ENCODE data around the gene LRRC74B. TPM values are rescaled to one million over a fixed set of nuclear protein-coding genes. Genes with fewer than 3 reads are reported as not detected.
A peak's percentile ranks its signal among the peaks of the same experiment; 100 is the strongest.

The LRRC74B gene
- total RNA-seq, 1 donor from 2014 or later, result not detected

DNA sequence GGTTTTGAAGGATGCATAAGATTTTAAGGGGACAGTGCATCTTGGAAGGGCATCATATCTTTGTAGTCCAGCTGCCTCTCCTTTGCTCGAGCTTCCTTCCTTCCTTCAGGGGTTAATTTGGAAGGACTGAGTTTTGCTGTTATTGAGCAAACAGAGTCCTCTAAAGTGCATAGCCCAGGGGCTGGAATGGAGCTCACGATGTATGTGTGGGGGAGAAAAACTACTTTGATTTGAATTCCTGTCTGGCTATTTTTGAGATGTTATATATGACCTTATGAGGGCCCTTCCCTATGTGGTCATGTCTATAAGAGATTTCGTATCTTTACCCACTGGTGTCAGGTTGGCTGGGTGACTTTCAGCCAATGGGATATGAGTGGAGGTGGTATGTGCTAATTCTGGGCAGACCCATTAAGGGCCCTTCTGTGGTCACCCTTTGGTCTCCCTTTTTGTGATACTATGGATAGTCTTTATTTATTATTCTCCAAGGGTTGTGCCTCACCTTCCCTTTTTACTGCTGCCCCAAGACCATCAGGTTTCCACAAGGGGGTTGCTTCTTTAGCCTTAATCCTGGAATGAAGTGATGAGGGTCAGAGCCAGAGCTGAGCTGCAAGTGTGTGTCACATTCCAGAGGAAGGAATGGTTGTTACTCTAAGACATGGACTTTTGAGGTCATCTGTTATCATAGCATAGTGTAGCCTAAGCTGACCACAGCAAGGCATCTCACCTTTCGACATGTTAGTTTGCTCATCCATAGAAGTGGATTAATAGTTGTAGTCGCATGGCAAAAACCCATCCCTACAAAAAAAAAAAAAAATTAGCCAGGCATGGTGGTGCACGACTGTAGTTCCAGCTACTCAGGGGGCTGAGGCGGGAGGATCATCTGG, 54.6 kb downstream of the LRRC74B start:
- DNase-seq (ENCODE audit: low spot score), result no peak
- no peak for ATAC-seq

DNA sequence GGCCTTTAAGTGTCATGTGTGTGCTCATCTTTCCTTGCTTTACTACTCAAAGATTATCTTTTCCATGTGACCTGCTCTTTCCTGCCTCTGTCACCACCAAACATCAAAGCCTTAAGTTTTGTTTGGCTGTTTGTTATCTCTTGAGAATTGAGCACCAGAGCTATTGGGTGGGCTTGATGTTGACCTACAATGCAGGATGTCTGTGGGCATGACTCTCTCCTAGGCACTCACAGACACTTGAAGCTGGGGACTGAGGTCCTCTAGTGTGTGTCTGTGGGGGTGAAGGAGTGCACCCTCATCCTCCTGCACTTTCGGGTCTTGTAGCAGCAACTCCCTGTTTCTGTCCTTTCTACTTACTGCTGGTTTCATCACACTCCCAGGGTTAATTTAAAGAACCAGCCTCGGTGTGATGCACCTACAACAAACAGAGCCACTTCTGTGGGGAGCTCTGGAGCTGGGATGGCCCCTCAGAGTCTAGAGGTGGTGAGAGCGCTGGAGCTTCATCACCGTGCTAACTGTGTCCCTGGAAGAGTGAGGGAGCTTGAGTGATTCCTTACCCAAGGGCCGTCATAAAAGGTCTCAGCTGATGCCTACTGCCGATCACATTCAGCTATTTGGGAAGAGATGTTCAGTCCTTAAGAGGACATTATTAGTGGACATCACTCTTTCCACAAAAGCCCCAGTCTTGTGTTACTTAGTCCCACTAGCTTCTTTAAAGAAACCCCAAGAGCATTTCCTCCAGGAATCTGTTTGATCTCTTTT, 56.3 kb downstream of the LRRC74B start:
- DNase-seq (ENCODE audit: low spot score), result no peak
- no peak for ATAC-seq

DNA sequence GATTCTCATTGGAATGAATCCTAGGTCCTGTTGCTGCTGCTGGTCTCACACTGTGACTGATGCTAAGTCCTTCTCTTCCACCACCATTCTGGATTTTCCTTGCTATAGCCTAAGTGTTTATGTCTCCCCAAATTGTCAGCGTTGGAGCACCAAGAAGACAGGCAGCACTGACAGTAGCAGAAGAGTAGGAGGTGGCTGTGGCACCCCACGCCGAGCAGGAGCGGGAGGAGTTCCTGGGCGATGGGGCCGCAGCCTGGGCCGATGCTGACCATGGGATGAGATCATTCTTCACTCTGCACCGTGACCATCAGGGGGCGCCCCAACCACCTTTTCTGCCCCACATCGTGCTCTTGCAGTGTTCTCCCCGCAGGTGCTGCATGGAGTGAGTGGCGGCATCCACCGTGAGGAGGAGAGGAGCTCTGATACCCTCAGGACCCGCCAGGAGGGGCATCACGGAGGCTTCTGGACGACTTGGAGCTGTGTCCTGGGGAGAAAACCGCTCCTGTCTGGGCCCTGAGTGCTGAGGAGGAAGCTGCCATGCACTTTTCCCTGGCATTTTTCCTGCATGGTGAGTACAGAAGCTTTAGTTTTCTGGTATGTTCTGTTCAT, 57.0 kb downstream of the LRRC74B start:
- peak; percentile 100 for ATAC-seq
- DNase-seq (ENCODE audit: low spot score), result peak; percentile 74

DNA sequence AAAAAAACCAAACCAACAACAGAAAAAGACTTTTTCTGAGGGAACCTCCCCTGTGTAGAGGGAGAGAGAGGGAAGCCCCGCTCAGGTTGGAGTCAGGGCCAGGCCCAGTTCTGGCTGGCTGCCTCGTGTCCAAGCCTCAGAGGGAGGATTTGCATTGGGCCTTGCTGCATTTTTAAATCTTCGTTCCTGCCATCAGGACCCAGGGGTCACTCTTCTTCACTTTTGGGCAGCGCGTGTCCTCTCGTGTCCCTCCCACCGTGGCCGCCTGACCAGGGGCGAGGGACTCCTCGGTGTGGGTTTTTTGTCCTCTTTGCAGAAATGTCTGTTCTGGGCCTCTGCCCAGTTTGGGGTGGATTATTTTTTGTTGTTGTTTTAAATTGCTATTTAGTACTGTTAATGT, 57.9 kb downstream of the LRRC74B start:
- DNase-seq (ENCODE audit: low spot score), result no peak
- no peak for ATAC-seq

DNA sequence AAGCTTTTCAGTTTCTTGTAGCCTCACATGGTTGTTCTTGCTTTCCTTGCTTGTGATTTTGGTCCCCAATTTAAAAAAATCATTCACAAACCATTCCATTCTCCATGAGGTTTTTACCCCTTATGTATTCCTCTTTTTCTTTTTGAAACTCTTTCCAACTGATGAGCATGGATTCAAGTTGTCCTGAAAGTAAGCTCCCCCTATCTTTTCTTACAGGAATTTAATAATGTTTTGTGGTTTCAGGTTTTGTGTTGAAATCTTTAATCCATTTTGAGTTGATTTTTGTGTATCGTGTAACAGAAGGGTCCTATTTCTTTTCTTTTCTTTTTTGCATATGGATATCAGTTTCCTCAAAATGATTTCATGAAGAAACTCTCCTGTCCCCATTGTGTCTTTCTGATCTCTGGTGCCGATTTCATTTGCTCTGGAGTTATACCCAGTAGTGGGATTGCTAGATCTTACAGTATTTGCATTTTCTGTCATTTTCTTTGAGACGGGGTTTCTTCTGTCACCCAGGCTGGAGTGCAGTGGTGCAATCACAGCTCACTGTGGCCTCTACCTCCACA, 58.5 kb downstream of the LRRC74B start:
- no peak for DNase-seq (ENCODE audit: low spot score)
- ATAC-seq, result no peak

DNA sequence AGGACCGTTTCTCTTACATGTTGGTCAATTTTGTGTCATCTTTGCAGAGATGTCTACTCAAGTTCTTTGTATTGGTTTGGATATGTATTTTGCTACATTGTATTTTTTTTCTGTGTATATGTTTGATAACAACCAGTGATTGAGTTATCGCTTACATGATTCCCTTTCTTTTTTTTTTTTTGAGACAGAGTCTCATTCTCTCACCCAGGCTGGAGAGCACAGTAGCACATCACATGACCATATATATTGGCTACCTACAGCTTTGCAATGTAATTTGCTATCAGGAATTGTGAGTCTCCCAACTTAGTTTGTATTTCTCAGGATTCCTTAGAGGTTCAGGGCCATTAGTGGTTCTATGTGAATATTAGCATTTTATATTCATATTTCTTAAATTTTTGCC, 59.5 kb downstream of the LRRC74B start:
- ATAC-seq, result no peak
- DNase-seq (ENCODE audit: low spot score), result no peak

DNA sequence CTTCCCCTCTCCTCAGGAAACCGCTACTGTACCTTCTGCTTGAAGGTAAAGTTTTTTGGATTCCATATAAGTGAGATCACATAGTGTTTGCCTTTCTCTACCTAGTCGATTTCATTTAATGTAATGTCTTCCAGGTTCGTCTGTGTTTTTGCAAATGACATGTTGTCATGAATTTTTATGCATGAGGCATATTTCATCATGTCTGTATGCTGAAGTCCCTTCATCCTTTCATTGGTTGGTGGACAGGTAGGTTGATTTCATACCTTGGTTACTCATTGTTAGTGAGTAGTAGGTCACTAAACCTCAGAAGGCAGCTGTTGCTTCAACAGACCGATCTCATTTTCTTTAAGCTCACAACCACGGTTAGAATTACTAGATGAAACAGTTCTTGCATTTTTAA, 60.3 kb downstream of the LRRC74B start:
- ATAC-seq (no peak), DNase-seq (ENCODE audit: low spot score) (no peak)

DNA sequence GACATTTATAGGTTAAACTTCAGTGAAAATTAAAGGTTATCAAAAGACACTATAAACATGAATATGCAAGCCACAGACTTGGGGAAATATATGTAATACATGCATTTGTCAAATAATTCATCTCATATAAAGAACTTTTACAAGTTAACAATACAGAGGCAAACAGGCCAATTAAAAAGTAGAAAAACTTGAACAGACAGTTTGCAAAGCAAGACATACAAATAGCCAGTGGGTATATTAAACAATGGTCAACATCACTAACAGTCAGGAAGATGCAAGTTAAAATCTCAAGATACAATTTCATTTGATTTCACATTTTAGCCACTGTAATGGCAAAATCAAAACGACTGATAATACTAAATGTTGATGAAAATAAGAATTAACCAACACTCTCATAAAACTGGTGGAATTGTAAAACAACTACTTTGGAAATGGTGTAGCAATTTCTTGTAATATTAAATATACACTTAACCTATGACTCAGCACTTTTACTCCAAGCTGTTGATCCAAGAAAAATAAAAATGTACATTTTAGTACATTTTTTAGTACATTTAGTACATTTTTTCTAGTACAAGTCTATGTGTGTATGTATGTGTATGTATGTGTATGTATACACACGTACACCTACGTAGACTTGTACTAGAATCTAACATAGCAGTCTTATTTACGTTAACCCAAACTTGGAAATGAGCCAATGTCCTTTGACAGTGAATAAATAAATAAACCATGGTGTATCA, 62.8 kb downstream of the LRRC74B start:
- no peak for ATAC-seq

More for the DNA sequence above, 62.8 kb downstream of the LRRC74B start:
- no peak for DNase-seq (ENCODE audit: low spot score)

Other genes with a start within 250 kb of the LRRC74B start
- gene PI4KA, start 187.1 kb upstream of the LRRC74B start, total RNA-seq, result 40.4 TPM
- gene SNAP29, start 186.9 kb upstream of the LRRC74B start, total RNA-seq, result 24.6 TPM
- 41.4 TPM for gene CRKL, start 128.5 kb upstream of the LRRC74B start, total RNA-seq
- 1.3 TPM for gene AIFM3, start 78.7 kb upstream of the LRRC74B start, total RNA-seq
- 36.7 TPM for gene LZTR1, start 63.6 kb upstream of the LRRC74B start, total RNA-seq
- 16.9 TPM for gene THAP7, start 43.8 kb upstream of the LRRC74B start, total RNA-seq
- 0.28 TPM for gene P2RX6, start 30.8 kb upstream of the LRRC74B start, total RNA-seq
- 0.23 TPM for gene SLC7A4, start 13.4 kb upstream of the LRRC74B start, total RNA-seq